Measurements from ENCODE around the gene MAFG.

MAFG gene

DNA sequence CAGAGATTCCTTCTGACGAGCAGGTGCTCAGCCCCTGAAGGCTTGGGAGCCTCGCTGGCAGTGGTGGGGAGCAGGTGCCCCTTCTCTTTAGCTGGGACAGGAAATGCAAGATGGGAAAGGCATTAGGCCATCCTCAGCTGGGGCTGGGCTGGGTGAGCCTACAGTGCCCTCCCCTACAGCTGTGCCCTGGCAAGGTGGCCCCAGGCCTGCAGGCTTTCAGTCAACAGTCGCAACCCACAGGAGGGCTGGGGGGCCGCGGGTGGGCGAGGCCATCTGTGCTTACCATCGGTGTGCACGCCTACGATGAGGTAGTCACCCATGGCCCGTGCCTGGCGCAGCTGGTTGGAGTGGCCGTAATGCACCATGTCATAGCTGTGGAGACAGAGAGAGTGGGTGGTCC is 18.3 kb downstream of the MAFG start:
- Histone ChIP-seq H3K18ac (ENCODE audit: low read length) (no peak overlapping the region), H3K23ac (ENCODE audit: low read length) (no peak overlapping the region), H3K79me1 (ENCODE audit: low read length) (peaks cover 3% of the 10 kb centered on the region), H3K9ac (ENCODE audit: low read length) (no peak overlapping the region), H3K4me2 (ENCODE audit: low read length) (no peak overlapping the region), H3K4ac (ENCODE audit: low read depth, low read length) (no peak overlapping the region), H2BK120ac (ENCODE audit: low read depth, low read length) (no peak overlapping the region), H4K8ac (ENCODE audit: low read depth, low read length) (no peak overlapping the region), H2BK15ac (replicated peaks; ENCODE audit: low read depth) (no peak overlapping the region), H3K36me3 (ENCODE audit: control insufficient read depth, insufficient read depth, low read length) (peaks cover 6% of the 10 kb centered on the region), H2BK5ac (ENCODE audit: low read length) (no peak overlapping the region), H3K56ac (ENCODE audit: low read length) (no peak overlapping the region), H3K79me2 (ENCODE audit: control insufficient read depth, insufficient read depth, low read length) (peaks cover 2% of the 10 kb centered on the region), H3K4me1 (ENCODE audit: control insufficient read depth, low read depth, low read length) (peaks cover 3% of the 10 kb centered on the region), H4K5ac (ENCODE audit: low read length) (no peak overlapping the region), H3K27me3 (ENCODE audit: insufficient read depth, low read length, poor library complexity) (no peaks in the 10 kb centered on the region), H3K4me3 (ENCODE audit: low read length) (no peak overlapping the region), H3K27ac (ENCODE audit: low read depth, low read length) (no peak overlapping the region), H2AK5ac (ENCODE audit: low read length) (no peak overlapping the region)
- DNase-seq, result no peak
- no CpG with 5 or more reads among the region's 12 CpGs for WGBS (ENCODE audit: extremely low coverage, insufficient coverage, low lambda C conversion rate)

DNA sequence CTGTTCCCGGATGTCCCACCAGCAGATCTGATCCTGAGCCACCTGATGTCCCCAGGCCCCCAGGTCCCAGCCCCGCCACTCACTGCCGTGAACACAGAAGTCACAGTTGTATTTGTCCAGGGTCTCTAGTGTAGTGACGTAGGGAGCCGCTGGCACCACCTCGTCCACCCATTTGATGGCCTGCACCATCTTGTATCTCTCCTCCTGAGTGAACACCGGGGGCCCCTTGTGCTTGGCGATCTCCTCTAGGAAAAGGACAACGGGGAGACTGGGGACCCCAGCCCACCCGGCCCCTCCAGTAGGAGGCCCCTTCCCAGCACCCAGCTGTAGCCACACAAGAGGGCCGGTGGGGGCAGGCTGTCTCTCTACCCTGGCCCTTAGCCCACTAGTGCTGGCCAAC is 18.7 kb downstream of the MAFG start:
- H2BK120ac ChIP-seq (ENCODE audit: low read depth, low read length), result no peak overlapping the region
- no peak overlapping the region for H2BK5ac ChIP-seq (ENCODE audit: low read length)
- H3K4ac ChIP-seq (ENCODE audit: low read depth, low read length), result no peak overlapping the region
- H3K9ac ChIP-seq (ENCODE audit: low read length), result no peak overlapping the region
- H3K4me1 ChIP-seq (ENCODE audit: control insufficient read depth, low read depth, low read length), result peaks cover 3% of the 10 kb centered on the region
- no peak overlapping the region for H3K56ac ChIP-seq (ENCODE audit: low read length)
- peaks cover 2% of the 10 kb centered on the region for H3K79me2 ChIP-seq (ENCODE audit: control insufficient read depth, insufficient read depth, low read length)
- H3K23ac ChIP-seq (ENCODE audit: low read length), result no peak overlapping the region
- no peak overlapping the region for H3K4me2 ChIP-seq (ENCODE audit: low read length)
- H4K8ac ChIP-seq (ENCODE audit: low read depth, low read length), result no peak overlapping the region
- no peak for DNase-seq
- no peak overlapping the region for H3K4me3 ChIP-seq (ENCODE audit: low read length)
- no peak overlapping the region for H4K5ac ChIP-seq (ENCODE audit: low read length)
- H3K36me3 ChIP-seq (ENCODE audit: control insufficient read depth, insufficient read depth, low read length), result peaks cover 6% of the 10 kb centered on the region
- WGBS (ENCODE audit: extremely low coverage, insufficient coverage, low lambda C conversion rate), result no CpG with 5 or more reads among the region's 11 CpGs
- H3K79me1 ChIP-seq (ENCODE audit: low read length), result peaks cover 3% of the 10 kb centered on the region
- H3K18ac ChIP-seq (ENCODE audit: low read length), result no peak overlapping the region
- no peak overlapping the region for H2AK5ac ChIP-seq (ENCODE audit: low read length)
- H2BK15ac ChIP-seq (replicated peaks; ENCODE audit: low read depth), result no peak overlapping the region
- no peaks in the 10 kb centered on the region for H3K27me3 ChIP-seq (ENCODE audit: insufficient read depth, low read length, poor library complexity)
- H3K27ac ChIP-seq (ENCODE audit: low read depth, low read length), result no peak overlapping the region

- WGBS (ENCODE audit: extremely low coverage, insufficient coverage, low lambda C conversion rate), result no CpG with 5 or more reads among the region's 26 CpGs
- no peaks in the 10 kb centered on the region for H3K27me3 ChIP-seq (ENCODE audit: insufficient read depth, low read length, poor library complexity)
- H2BK5ac ChIP-seq (ENCODE audit: low read length), result no peak overlapping the region
- H3K4me1 ChIP-seq (ENCODE audit: control insufficient read depth, low read depth, low read length), result peaks cover 3% of the 10 kb centered on the region
- H3K18ac ChIP-seq (ENCODE audit: low read length), result no peak overlapping the region
- H3K4me3 ChIP-seq (ENCODE audit: low read length), result no peak overlapping the region
- H3K23ac ChIP-seq (ENCODE audit: low read length), result no peak overlapping the region
- no peak overlapping the region for H2BK120ac ChIP-seq (ENCODE audit: low read depth, low read length)
- no peaks in the 10 kb centered on the region for H3K36me3 ChIP-seq (ENCODE audit: control insufficient read depth, insufficient read depth, low read length)
- DNase-seq, result no peak
- peaks cover 3% of the 10 kb centered on the region for H3K79me1 ChIP-seq (ENCODE audit: low read length)
- no peak overlapping the region for H2BK15ac ChIP-seq (replicated peaks; ENCODE audit: low read depth)
- H4K8ac ChIP-seq (ENCODE audit: low read depth, low read length), result no peak overlapping the region
- H3K4me2 ChIP-seq (ENCODE audit: low read length), result no peak overlapping the region
- H2AK5ac ChIP-seq (ENCODE audit: low read length), result no peak overlapping the region
- H3K79me2 ChIP-seq (ENCODE audit: control insufficient read depth, insufficient read depth, low read length), result peaks cover 2% of the 10 kb centered on the region
- H3K4ac ChIP-seq (ENCODE audit: low read depth, low read length), result no peak overlapping the region
- no peak overlapping the region for H3K27ac ChIP-seq (ENCODE audit: low read depth, low read length)
- H4K5ac ChIP-seq (ENCODE audit: low read length), result no peak overlapping the region
- H3K56ac ChIP-seq (ENCODE audit: low read length), result no peak overlapping the region
- H3K9ac ChIP-seq (ENCODE audit: low read length), result no peak overlapping the region
Observed at GRCh38 chr17:81907219-81908145, 20.1 kb downstream of the MAFG start.

- Histone ChIP-seq H3K27ac (ENCODE audit: low read depth, low read length) (no peak overlapping the region), H3K56ac (ENCODE audit: low read length) (no peak overlapping the region), H3K9ac (ENCODE audit: low read length) (no peak overlapping the region), H3K79me2 (ENCODE audit: control insufficient read depth, insufficient read depth, low read length) (peaks cover 2% of the 10 kb centered on the region), H3K4me2 (ENCODE audit: low read length) (no peak overlapping the region), H4K8ac (ENCODE audit: low read depth, low read length) (no peak overlapping the region), H2BK5ac (ENCODE audit: low read length) (no peak overlapping the region), H3K4ac (ENCODE audit: low read depth, low read length) (no peak overlapping the region), H2BK120ac (ENCODE audit: low read depth, low read length) (no peak overlapping the region), H2BK15ac (replicated peaks; ENCODE audit: low read depth) (no peak overlapping the region), H3K23ac (ENCODE audit: low read length) (no peak overlapping the region), H3K79me1 (ENCODE audit: low read length) (peaks cover 3% of the 10 kb centered on the region), H3K27me3 (ENCODE audit: insufficient read depth, low read length, poor library complexity) (no peaks in the 10 kb centered on the region), H3K4me3 (ENCODE audit: low read length) (no peak overlapping the region), H4K5ac (ENCODE audit: low read length) (no peak overlapping the region), H3K36me3 (ENCODE audit: control insufficient read depth, insufficient read depth, low read length) (no peaks in the 10 kb centered on the region), H3K18ac (ENCODE audit: low read length) (no peak overlapping the region), H2AK5ac (ENCODE audit: low read length) (no peak overlapping the region), H3K4me1 (ENCODE audit: control insufficient read depth, low read depth, low read length) (peaks cover 3% of the 10 kb centered on the region)
- no CpG with 5 or more reads among the region's 15 CpGs for WGBS (ENCODE audit: extremely low coverage, insufficient coverage, low lambda C conversion rate)
- peak; percentile 47 for DNase-seq
Observed at GRCh38 chr17:81906476-81907218, 20.9 kb downstream of the MAFG start.

DNA sequence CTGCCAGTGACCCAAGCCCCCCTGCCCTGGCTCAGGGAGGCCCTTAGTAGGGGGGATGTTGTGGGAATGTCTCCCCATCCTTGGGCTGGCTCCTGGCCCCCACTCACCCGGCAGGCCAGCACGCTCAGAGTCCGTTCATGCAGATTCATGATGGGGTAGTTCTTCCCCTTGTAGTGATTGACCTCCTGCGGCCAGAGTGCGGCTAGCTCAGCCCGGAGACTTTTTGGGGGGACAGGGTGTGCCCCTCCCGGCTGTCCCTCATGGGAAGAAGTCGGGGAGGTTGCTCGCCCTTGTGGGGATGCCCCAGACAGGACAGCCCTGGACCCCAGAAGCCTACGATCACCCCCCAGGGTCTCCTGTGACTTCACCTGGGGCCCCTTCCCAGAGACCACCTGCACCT is 21.5 kb downstream of the MAFG start:
- Histone ChIP-seq H3K27me3 (ENCODE audit: insufficient read depth, low read length, poor library complexity) (no peaks in the 10 kb centered on the region), H3K79me2 (ENCODE audit: control insufficient read depth, insufficient read depth, low read length) (peaks cover 2% of the 10 kb centered on the region), H3K27ac (ENCODE audit: low read depth, low read length) (no peak overlapping the region), H3K9ac (ENCODE audit: low read length) (no peak overlapping the region), H3K4me1 (ENCODE audit: control insufficient read depth, low read depth, low read length) (peaks cover 3% of the 10 kb centered on the region), H3K4ac (ENCODE audit: low read depth, low read length) (no peak overlapping the region), H3K56ac (ENCODE audit: low read length) (no peak overlapping the region), H4K8ac (ENCODE audit: low read depth, low read length) (no peak overlapping the region), H3K4me2 (ENCODE audit: low read length) (no peak overlapping the region), H3K23ac (ENCODE audit: low read length) (no peak overlapping the region), H2BK5ac (ENCODE audit: low read length) (no peak overlapping the region), H2BK120ac (ENCODE audit: low read depth, low read length) (no peak overlapping the region), H3K4me3 (ENCODE audit: low read length) (no peak overlapping the region), H3K79me1 (ENCODE audit: low read length) (peaks cover 3% of the 10 kb centered on the region), H3K18ac (ENCODE audit: low read length) (no peak overlapping the region), H4K5ac (ENCODE audit: low read length) (no peak overlapping the region), H2BK15ac (replicated peaks; ENCODE audit: low read depth) (no peak overlapping the region), H3K36me3 (ENCODE audit: control insufficient read depth, insufficient read depth, low read length) (no peaks in the 10 kb centered on the region), H2AK5ac (ENCODE audit: low read length) (no peak overlapping the region)
- no CpG with 5 or more reads among the region's 10 CpGs for WGBS (ENCODE audit: extremely low coverage, insufficient coverage, low lambda C conversion rate)
- DNase-seq, result no peak

Measured in mesendoderm (in vitro differentiated cells).